Measurements from ENCODE around the gene TENM3.

GRCh38 chr4:182764642-182765041 is 521.4 kb downstream of the TENM3 start:
- TF ChIP-seq CTCF (IDR thresholded peaks at IDR 0.05) = no peak
- no peak for TF ChIP-seq ZFX (IDR thresholded peaks at IDR 0.05; ENCODE audit: borderline replicate concordance)
